NB4 (cell line): ENCODE results near the gene TULP4.

Experiments
- DNase-seq: peaks from one replicate; pipeline ENCODE4 v3.0.0; 2010; ENCODE audit warnings: low read depth
- H3K4me3 ChIP-seq: one replicate; pipeline ENCODE4 v1.5.1; 2011; ENCODE audit warnings: mild to moderate bottlenecking, low read depth, low read length, moderate library complexity
- CTCF ChIP-seq: IDR thresholded peaks from one replicate; pipeline ENCODE4 v1.5.1; 2012; ENCODE audit warnings: low read depth, low read length
- MYC ChIP-seq: IDR thresholded peaks from 2 replicates; pipeline ENCODE4 v1.6.1; 2011; ENCODE audit warnings: low read depth, low read length
- POLR2A ChIP-seq: IDR thresholded peaks from 2 replicates; pipeline ENCODE4 v1.6.1; 2011; ENCODE audit warnings: mild to moderate bottlenecking; ENCODE audit not compliant: insufficient read length; ENCODE audit errors: extremely low read depth
- TF ChIP-seq, protein P1 (sequence below): IDR thresholded peaks from 2 replicates; pipeline ENCODE4 v1.6.1; 2011; ENCODE audit warnings: low read depth, low read length

The TULP4 gene

DNA sequence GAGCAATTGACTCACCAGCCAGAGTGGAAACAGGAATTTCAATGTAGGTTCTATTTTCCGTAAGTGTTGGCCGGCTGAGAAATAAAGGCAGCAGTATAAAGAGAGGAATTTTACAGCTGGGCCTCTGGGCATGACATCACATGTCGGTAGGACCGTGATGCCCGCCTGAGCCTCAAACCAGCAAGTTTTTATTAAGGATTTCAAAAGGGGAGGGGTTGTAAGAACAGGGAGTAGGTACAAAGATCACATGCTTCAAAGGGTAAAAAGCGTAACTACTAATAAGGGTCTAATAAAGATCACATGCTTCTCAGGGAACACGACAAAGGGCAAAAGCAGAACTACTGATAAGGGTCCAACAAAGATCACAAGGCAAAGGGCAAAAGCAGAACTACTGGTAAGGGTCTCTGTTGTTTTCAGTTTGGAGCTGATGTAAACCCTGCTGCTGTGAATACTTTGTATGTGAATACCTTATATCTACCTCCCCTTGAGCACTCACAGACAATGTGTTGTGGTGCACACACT is 9.0 kb upstream of the TULP4 start:
- no peak overlapping the region for H3K4me3 ChIP-seq
- TF ChIP-seq, protein P1, sequence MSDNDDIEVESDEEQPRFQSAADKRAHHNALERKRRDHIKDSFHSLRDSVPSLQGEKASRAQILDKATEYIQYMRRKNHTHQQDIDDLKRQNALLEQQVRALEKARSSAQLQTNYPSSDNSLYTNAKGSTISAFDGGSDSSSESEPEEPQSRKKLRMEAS = no peak
- TF ChIP-seq MYC = no peak
- TF ChIP-seq POLR2A = no peak
- TF ChIP-seq CTCF = no peak
- peak; percentile 14 for DNase-seq

GRCh38 chr6:158304254-158304653 is 8.0 kb upstream of the TULP4 start:
- TF ChIP-seq MYC = no peak
- no peak for TF ChIP-seq POLR2A
- no peak for TF ChIP-seq CTCF
- TF ChIP-seq, protein P1 = no peak
- DNase-seq = no peak
- no peak overlapping the region for H3K4me3 ChIP-seq

DNA sequence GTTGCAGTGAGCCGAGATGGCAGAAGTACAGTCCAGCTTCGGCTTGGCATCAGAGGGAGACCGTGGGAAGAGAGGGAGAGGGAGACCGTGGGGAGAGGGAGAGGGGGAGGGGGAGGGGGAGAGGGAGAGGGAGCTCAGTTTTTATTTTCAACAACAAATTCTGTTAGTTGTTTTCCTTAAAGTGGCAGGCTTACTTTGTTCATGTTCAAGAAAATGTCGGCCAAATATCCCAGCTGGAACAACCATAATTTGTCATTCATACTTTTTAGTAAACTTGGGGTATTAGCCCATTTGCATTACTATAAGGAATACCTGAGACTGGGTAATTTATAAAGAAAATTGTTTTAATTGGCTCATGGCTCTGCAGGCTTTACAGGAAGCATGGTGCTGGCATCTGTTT is 2.5 kb upstream of the TULP4 start:
- no peak overlapping the region for H3K4me3 ChIP-seq
- DNase-seq = no peak
- no peak for TF ChIP-seq POLR2A
- no peak for TF ChIP-seq CTCF
- TF ChIP-seq MYC = no peak
- TF ChIP-seq, protein P1 = no peak

DNA sequence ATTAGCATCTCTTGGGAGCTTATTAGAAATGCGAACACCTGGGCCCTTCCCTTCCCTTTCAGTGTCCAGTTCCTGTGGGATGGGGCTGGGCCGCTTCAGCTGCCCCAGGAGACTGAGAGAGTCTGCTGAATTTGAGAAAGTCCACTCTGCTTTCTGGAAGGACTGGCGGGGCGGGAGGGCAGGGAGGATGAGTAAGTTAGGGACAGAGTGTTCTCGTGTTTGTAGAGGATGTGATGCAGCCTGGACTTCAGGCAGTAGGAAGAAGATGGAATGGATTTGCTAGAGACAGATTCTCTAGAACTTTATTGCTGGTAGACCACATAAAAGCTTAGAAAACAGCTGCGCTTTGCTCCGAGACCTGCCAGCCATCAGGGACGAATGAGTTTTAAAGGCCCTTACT is 1.1 kb upstream of the TULP4 start:
- no peak overlapping the region for H3K4me3 ChIP-seq
- no peak for TF ChIP-seq MYC
- TF ChIP-seq POLR2A = no peak
- TF ChIP-seq, protein P1 = no peak
- no peak for TF ChIP-seq CTCF
- DNase-seq = no peak

GRCh38 chr6:158311626-158312025 is 639 bp upstream of the TULP4 start:
- no peak overlapping the region for H3K4me3 ChIP-seq
- no peak for TF ChIP-seq POLR2A
- TF ChIP-seq CTCF = no peak
- TF ChIP-seq, protein P1 = no peak
- no peak for TF ChIP-seq MYC
- DNase-seq = no peak

- no peak overlapping the region for H3K4me3 ChIP-seq
- TF ChIP-seq MYC = no peak
- TF ChIP-seq, protein P1 = no peak
- no peak for TF ChIP-seq POLR2A
- no peak for TF ChIP-seq CTCF
- peak; percentile 41 for DNase-seq
These were observed 570 bp downstream of the TULP4 start for GRCh38 chr6:158312672-158313397.
